Activated T-cell treated with anti-CD3 and anti-CD28 coated beads, Interleukin-2, amount 50 U/mL, for 24 hours (primary cell): ENCODE results near the gene TMPRSS13.

Experiments used
- DNase-seq: peaks from one replicate; pipeline ENCODE4 v3.0.0-alpha.2; 2020
- H3K27ac Mint-ChIP-seq: 2 replicates; pipeline ENCODE4 v1.8.0; 2020; ENCODE audit warnings: mild to moderate bottlenecking, mixed read lengths
- H3K27me3 Mint-ChIP-seq: 2 replicates; pipeline ENCODE4 v1.8.0; 2020; ENCODE audit warnings: mixed read lengths
- H3K36me3 Mint-ChIP-seq: 2 replicates; pipeline ENCODE4 v1.8.0; 2020; ENCODE audit warnings: low read depth, mixed read lengths
- H3K4me1 Mint-ChIP-seq: 2 replicates; pipeline ENCODE4 v1.8.0; 2020; ENCODE audit warnings: low read depth, mixed read lengths
- H3K4me3 Mint-ChIP-seq: 2 replicates; pipeline ENCODE4 v1.8.0; 2020; ENCODE audit warnings: mild to moderate bottlenecking, moderate library complexity, mixed read lengths
- H3K9me3 Mint-ChIP-seq: 2 replicates; pipeline ENCODE4 v1.8.0; 2020; ENCODE audit warnings: mixed read lengths

The TMPRSS13 gene

DNA sequence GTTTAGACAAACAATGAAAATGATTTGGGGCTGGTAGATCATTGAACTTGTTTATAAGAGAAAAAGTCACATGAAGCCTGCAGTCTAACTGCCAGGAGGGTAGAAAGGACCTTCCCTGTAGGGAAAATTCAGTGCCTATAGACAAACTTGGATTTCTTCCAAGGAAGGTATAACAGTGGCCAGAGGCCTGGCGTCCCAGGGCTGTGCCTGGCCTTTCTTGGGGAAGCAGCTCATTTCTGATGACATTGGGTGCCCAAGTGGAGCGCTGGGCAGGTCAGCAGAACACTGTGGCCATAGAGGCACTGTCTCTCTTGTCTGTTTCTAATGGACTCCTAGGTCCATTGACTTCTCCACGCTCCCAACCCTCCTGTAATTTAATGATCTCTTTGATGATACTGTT lies 46.1 kb downstream of the TMPRSS13 start:
- Mint-ChIP-seq H3K9me3 (no peaks in the 10 kb centered on the region), H3K27me3 (peaks cover 21% of the 10 kb centered on the region), H3K4me3 (no peak overlapping the region), H3K27ac (no peak overlapping the region), H3K4me1 (peaks cover 2% of the 10 kb centered on the region), H3K36me3 (no peaks in the 10 kb centered on the region)
- DNase-seq, result no peak

DNA sequence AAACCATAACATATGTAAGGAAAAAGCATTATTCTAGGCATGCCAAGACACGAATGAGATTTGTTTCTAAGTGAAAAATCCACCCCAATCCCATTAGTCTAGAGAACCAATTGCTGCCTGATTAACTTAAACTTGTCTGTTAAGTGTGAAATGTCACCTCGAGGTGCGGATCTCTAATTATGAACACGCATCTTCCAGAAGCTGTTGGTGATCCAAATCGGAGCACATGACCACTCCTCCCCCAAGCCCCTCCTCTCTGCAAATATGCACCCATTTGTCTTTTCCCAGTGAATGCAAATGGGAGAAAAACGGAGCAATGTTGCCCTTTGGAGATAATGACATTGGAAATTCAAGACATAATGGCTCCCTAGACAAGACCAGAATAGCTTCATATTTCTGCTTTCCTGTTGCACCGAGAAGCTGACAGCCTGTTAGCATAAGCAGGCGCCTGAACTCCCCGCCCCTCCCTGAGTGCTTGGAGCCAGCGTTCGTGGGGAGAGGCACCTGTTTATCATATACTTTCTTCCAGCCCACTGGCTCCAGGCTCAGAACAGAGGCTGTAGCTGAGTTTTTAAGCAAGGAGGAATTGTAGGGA lies 46.8 kb downstream of the TMPRSS13 start:
- no peaks in the 10 kb centered on the region for H3K9me3 Mint-ChIP-seq
- H3K27me3 Mint-ChIP-seq, result peaks cover 28% of the 10 kb centered on the region
- H3K4me3 Mint-ChIP-seq, result no peak overlapping the region

DNA sequence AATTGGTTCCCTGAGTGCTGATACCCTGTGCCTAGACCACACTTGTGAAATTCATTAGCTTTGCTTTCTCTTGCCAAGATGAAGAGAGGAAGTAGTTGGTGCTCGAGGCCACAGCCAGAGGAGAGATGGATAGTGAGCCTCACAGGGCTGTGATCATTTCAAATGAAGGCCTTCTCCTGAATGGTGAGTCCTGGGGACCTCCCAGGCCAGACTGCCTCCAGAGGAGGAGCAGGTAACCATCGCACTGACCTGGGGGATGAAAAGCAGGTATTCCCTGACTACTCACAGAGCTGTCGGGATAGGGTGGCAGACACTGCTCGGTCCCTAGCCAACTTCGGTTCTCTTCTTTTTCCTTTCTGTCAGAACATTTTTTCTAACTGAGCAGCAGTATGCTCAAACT lies 48.0 kb downstream of the TMPRSS13 start:
- H3K27me3 Mint-ChIP-seq, result peaks cover 37% of the 10 kb centered on the region
- H3K4me1 Mint-ChIP-seq, result peaks cover 6% of the 10 kb centered on the region
- H3K4me3 Mint-ChIP-seq, result no peak overlapping the region
- no peak overlapping the region for H3K27ac Mint-ChIP-seq
- no peaks in the 10 kb centered on the region for H3K9me3 Mint-ChIP-seq
- no peak for DNase-seq
- no peaks in the 10 kb centered on the region for H3K36me3 Mint-ChIP-seq

More for the DNA sequence above, 46.8 kb downstream of the TMPRSS13 start:
- H3K27ac Mint-ChIP-seq, result no peak overlapping the region
- peaks cover 2% of the 10 kb centered on the region for H3K4me1 Mint-ChIP-seq
- no peaks in the 10 kb centered on the region for H3K36me3 Mint-ChIP-seq
- DNase-seq, result no peak

DNA sequence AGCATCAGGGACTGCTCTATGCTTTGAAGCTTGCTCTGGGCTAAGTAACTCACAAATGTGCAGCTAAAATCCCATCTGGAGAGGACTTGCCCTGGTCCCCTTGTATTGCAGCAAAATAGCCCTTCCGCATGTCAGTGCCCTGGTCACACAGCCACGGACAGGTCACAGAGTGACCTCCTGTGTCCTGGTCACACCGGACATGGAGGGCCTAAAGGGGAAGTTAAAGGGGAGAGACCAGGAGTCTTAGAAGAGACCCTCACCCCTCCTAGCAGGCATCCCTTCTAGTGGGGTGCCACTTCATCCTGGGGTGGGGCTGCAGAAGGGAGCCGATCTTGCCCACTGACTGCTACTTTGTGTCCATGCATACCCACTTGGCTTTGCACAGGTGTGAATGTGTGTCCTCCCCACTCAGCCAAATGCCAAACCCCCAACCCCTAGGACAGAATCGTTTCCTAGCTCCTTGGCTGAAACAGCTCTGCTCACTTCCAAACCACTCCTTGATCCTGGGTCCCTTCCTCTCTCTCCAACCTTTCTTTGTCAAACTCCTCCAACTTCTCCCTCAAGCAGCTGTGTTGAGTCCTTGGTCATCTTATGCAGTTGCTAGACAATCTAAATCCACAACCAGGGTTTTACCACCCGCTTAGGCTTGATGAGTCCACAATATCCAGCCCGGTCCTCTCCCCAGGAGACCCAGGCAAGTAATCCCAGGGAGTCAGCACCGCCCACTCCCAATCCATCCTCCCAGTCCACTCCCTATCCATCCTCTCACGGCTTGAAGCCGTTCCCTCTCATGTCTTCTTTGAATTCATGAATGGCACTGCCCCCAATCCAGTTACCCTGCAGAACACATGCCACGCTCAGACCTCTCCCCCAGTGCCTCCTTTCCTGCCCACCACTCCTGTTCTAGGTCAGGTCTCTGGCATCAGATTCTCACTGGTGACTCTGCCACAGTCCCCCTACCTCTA lies 49.4 kb downstream of the TMPRSS13 start:
- H3K4me3 Mint-ChIP-seq, result no peak overlapping the region
- H3K27me3 Mint-ChIP-seq, result peaks cover 51% of the 10 kb centered on the region
- no peaks in the 10 kb centered on the region for H3K9me3 Mint-ChIP-seq
- no peak overlapping the region for H3K27ac Mint-ChIP-seq
- DNase-seq, result no peak
- peaks cover 17% of the 10 kb centered on the region for H3K4me1 Mint-ChIP-seq
- H3K36me3 Mint-ChIP-seq, result no peaks in the 10 kb centered on the region

DNA sequence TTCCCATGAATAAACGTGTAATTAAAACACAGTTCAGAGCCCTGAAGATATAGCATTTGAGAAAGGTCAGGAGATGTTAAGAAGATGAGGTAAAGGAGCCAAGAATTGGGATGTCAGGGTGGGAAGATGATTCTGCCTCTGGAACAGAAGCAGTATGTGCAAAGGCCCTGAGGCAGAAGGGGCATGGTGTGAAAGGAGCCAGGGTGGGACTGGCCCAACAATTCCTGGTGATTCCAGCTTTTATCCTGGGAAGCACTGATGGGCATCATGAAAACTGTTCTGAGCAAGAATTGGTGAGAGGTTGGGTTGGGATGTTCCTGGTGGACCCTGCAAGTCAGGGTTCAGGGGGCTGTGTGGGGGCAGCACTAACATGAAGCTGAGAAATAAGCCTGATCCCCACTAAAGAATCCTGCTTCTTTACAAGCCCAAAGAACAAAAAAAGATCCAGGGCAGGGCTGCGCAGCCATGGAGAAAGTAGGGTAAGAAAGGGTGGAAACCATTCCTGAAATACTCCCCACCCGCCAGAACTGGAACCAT lies 50.2 kb downstream of the TMPRSS13 start:
- Mint-ChIP-seq H3K9me3 (no peaks in the 10 kb centered on the region), H3K27me3 (peaks cover 57% of the 10 kb centered on the region), H3K4me1 (peaks cover 21% of the 10 kb centered on the region), H3K27ac (no peak overlapping the region), H3K4me3 (no peak overlapping the region), H3K36me3 (no peaks in the 10 kb centered on the region)
- no peak for DNase-seq

DNA sequence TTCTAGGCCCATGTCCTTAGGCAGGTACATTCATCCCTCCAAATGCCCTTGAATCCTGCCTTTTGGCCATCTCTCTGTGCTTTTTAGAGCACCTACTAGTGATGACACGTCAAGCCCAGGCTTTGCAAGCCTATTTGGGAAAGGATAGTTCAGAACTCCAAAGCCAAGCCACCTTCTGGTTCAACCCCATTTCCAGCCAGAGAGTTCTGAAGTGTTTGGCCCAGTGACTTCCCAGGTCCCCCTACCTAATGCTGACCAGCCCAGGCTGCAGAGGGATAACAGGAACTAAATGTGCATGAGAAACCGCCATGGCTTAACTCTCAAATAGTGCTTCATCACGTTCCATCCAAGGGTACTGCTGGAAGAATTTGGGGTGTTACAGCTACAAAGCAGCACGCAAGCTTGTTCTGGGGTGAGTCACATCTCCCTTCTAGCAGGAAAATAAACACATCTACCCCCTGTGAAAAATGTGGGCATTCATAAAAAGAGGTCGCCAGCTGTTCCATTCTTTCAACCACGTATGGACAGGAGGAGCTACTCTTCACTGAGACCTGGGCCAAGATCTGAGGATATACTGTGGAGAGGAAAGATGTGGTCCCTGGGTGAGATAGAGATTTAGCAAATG lies 50.8 kb downstream of the TMPRSS13 start:
- H3K36me3 Mint-ChIP-seq, result no peaks in the 10 kb centered on the region
- DNase-seq, result no peak
- H3K27me3 Mint-ChIP-seq, result peaks cover 63% of the 10 kb centered on the region
- no peak overlapping the region for H3K27ac Mint-ChIP-seq
- H3K9me3 Mint-ChIP-seq, result no peaks in the 10 kb centered on the region
- peaks cover 25% of the 10 kb centered on the region for H3K4me1 Mint-ChIP-seq
- no peak overlapping the region for H3K4me3 Mint-ChIP-seq

DNA sequence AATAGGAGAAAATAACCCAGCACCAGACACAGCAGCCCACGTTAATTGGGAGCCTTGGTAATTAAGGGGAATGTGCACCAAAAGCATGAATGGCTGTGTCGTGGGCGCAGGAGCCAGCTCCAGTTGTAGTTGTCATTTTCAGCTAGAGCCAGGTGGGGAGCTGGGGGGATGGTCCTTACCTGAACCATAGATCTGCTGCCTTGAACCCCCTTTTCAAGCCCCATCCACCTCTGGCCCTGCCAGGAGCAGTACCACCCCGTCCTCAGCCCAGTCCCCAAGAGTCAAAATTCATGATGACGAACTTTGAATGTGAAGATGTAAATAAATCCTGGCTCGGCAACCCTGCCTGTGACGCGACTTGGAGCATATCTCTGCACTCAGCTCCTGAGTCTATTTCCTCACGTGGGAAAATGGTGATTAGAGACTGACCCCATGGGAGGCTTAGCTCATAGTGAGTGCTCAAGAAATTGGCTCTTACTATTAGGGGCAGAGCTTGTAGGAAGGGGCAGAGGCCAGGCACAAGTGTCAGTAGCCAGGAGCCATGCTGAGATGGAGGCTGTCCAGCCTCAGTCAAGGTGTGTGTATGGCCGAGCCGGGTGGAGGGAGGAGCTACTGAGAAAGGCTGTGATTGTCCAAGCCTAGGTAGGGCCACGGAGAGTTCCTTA lies 52.0 kb downstream of the TMPRSS13 start:
- no peaks in the 10 kb centered on the region for H3K36me3 Mint-ChIP-seq
- no peak overlapping the region for H3K27ac Mint-ChIP-seq
- no peak for DNase-seq
- no peaks in the 10 kb centered on the region for H3K9me3 Mint-ChIP-seq
- H3K4me1 Mint-ChIP-seq, result peaks cover 29% of the 10 kb centered on the region
- H3K27me3 Mint-ChIP-seq, result peaks cover 69% of the 10 kb centered on the region
- peak overlapping the region; percentile 63 for H3K4me3 Mint-ChIP-seq

DNA sequence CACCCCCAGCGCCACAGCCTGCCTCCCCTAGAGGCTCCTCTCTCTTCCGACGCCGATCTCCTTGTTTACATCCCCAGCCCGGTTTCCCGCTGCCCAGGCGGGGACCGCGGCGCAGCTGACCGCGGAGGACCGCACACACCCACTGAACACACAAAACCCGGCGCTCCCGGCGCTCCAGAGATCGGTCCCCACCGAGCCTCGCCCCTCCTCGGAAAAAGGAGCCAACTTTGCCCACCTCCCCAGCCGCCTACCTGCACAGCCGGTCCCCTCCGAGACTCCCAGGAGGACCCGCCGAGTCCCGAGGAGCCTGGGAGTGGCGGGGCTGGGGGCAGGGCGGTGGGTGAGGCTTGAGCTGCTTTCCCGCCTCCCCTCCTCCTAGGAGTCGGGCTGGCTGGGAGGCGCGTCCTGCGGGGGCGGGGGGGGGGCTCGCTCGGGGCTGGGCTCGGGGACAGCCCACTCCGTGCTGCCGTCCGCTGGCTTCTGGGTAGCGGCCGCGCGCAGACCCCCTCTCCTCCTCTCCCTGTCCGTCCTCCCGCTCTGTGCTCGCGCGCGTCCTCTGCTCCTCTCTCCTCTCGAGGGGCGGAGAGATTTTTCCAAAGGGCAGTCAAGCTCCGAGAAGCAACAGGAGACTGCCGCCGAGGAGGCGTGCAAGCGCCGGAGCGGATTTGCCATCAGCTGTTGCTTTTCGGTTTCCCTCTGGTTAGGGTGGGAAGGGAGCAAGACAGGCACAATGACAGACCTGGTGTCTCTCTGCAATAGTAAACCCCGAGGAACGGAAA lies 52.7 kb downstream of the TMPRSS13 start, which contains the start of gene FXYD6:
TSS of gene FXYD6 (minus strand) at position 318 of the 779 bp plus-strand sequence. CDS start 33,882 bp downstream, outside the sequence.
- Mint-ChIP-seq H3K4me3 (peak within 1 kb of the TSS; percentile 74), H3K9me3 (no peaks in the 10 kb centered on the region), H3K27ac (peak within 1 kb of the TSS; percentile 41), H3K36me3 (no peaks in the 10 kb centered on the region), H3K4me1 (peaks cover 29% of the 10 kb centered on the region), H3K27me3 (peaks cover 72% of the 10 kb centered on the region)
- peak; percentile 40 for DNase-seq

DNA sequence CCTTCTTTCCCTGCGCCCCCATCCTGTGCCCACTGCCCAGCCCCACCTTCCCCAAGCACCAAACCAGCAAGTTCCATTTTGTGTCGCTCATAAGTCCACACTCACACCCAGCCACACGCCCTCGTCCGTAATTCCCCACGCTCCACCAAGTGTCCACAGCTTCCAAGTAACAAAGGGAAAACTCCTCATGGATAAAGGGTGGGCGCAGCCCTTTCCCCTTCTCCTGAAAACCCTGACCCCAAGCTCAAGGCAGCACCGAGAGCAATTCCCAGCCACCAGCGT lies 53.2 kb downstream of the TMPRSS13 start:
- Mint-ChIP-seq H3K4me1 (peaks cover 29% of the 10 kb centered on the region), H3K9me3 (no peaks in the 10 kb centered on the region), H3K36me3 (no peaks in the 10 kb centered on the region), H3K27ac (peak overlapping the region; percentile 41), H3K4me3 (peak overlapping the region; percentile 74), H3K27me3 (peaks cover 71% of the 10 kb centered on the region)
- no peak for DNase-seq

DNA sequence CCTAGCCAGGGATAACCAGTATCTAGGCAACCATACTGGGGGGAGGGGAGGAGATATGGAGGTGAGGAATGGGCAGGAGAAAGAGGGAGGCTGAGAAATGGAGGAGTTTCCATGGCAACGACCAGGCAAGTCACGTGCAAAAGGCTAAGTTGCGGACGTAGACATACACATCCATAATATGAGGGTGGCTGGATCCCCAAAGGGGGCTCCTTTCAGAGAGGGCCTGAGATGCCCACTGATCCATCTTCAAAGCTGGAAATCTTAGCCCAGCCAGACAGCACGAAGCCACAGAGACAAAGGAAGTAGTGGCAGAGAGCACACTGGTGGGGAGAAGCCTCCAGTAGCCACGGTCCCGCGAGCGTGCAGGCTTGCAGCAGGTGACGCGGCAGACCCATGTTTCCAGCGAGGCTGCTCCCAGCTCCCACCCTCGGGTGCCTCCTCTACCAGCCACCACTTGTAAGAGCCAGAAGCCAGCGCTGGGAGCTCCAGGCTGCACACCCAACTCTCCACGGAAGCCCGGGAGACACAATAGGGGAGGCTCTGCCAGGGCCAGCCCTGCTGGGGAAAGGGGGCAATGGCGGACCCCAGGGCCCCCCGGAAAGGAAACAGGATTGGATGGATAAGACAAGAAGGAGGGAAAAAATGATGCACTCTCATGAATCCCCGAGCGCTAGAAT lies 53.7 kb downstream of the TMPRSS13 start:
- no peak overlapping the region for H3K27ac Mint-ChIP-seq
- H3K27me3 Mint-ChIP-seq, result peaks cover 71% of the 10 kb centered on the region
- peaks cover 29% of the 10 kb centered on the region for H3K4me1 Mint-ChIP-seq
- H3K9me3 Mint-ChIP-seq, result no peaks in the 10 kb centered on the region
- no peaks in the 10 kb centered on the region for H3K36me3 Mint-ChIP-seq
- DNase-seq, result peak; percentile 49
- peak overlapping the region; percentile 74 for H3K4me3 Mint-ChIP-seq

DNA sequence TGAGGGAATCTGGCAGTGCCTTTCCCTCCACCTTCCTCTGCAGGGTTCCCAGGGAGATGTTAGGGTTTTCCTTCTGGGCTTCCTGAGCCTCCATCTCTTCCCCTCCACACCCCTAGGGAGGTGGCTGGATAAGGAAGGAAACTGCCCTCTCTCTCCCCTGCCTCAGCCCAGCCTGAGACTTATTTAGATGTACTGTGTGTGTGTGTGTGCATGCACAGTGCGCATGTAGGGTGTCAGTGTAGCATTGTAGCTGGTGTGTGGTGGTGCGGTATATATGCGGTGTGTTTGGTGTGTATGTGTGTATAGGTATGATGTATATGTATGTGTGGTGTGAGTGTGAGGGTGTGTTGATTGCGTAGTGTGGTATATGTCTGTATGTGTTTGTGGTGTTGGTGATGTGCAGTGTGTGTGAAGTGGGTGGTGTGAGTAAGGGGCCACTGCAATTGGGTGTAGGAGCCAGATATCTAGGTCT lies 54.3 kb downstream of the TMPRSS13 start:
- no peaks in the 10 kb centered on the region for H3K9me3 Mint-ChIP-seq
- peaks cover 70% of the 10 kb centered on the region for H3K27me3 Mint-ChIP-seq
- no peak overlapping the region for H3K4me3 Mint-ChIP-seq

DNA sequence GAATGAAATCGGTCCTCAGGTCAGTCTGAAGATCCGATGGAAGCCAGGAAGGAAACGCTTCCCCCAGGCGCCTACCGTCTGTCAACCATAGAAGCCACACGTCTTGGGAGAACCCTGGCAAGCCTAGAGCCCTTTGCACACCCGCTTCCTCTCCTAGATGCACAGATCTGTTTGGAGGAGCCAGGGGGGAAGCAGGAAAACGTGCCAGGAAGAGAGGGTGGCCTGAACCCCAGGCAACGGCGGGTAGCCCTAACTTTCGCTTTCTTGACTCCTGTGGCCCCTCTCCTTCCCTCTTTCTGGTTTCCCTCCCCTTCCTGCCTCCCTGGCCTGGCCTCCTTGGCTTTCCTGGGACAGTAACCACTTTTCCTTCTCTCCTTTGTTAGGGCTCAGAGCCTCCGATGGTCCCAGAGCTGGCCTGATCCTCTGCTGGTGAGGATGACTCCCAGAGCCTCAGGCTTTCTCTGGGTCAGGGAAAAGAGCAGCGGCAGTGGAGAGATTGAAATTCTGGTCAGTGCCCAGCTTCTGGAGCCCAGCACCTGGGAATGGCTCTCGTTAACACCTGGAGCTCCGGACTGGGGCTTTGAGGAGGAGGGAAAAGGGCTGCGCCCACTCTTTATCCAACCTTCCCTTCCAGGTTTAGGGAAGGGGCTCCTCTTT lies 54.8 kb downstream of the TMPRSS13 start:
- no peaks in the 10 kb centered on the region for H3K36me3 Mint-ChIP-seq
- H3K27ac Mint-ChIP-seq, result no peak overlapping the region
- no peak for DNase-seq
- H3K27me3 Mint-ChIP-seq, result peaks cover 67% of the 10 kb centered on the region
- peaks cover 29% of the 10 kb centered on the region for H3K4me1 Mint-ChIP-seq
- no peak overlapping the region for H3K4me3 Mint-ChIP-seq
- no peaks in the 10 kb centered on the region for H3K9me3 Mint-ChIP-seq

More for the DNA sequence above, 54.3 kb downstream of the TMPRSS13 start:
- Mint-ChIP-seq H3K36me3 (no peaks in the 10 kb centered on the region), H3K4me1 (peaks cover 29% of the 10 kb centered on the region), H3K27ac (no peak overlapping the region)
- no peak for DNase-seq

DNA sequence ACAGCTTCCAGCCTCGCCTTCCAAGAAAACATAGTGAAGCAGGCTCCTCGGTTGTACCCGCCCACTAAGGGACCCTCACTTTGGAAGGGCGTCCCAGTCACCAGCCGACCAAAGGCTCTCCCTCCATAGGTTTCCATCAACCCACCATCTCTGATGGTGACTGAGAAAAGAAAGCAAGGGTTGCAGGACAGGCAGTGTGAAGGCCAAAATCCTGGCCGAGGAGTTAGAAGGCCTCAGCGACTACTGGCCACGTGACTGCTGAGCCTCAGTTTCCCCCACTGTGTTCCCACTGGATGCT lies 55.4 kb downstream of the TMPRSS13 start:
- H3K4me1 Mint-ChIP-seq, result peaks cover 29% of the 10 kb centered on the region

More for the DNA sequence above, 55.4 kb downstream of the TMPRSS13 start:
- DNase-seq, result no peak
- Mint-ChIP-seq H3K36me3 (no peaks in the 10 kb centered on the region), H3K9me3 (no peaks in the 10 kb centered on the region), H3K27ac (no peak overlapping the region), H3K4me3 (no peak overlapping the region), H3K27me3 (peaks cover 63% of the 10 kb centered on the region)
